Spleen (tissue), 11 donors: Measurements from ENCODE around the gene ZAR1. TPM values are rescaled to one million over a fixed set of nuclear protein-coding genes. Genes with fewer than 3 reads are reported as not detected.

Source experiments
- DNase-seq: peaks from one replicate; pipeline ENCODE4 v3.0.0-alpha.2; 2020
- H3K27ac ChIP-seq, 8 donors: fragments of 200-600 bp; sonication (generic) in 7 of 8; 1 replicate in 4 of 8; 2 replicates in 4 of 8; pipeline versions ENCODE4 v1.5.0 to v1.8.0; 2016 to 2021; ENCODE audit warnings: inconsistent platforms in 4 of 8, mild to moderate bottlenecking in 4 of 8, moderate library complexity in 1 of 8
- H3K27me3 ChIP-seq, 7 donors: fragments of 200-600 bp; sonication (generic) in 6 of 7; replicated peaks in 1 of 7; 1 replicate in 4 of 7; 2 replicates in 3 of 7; pipeline versions ENCODE4 v1.5.0 to v1.8.0; 2016 to 2021; ENCODE audit warnings: inconsistent platforms in 3 of 7, mild to moderate bottlenecking in 1 of 7
- H3K36me3 ChIP-seq, 6 donors: fragments of 200-600 bp; sonication (generic) in 5 of 6; 1 replicate in 4 of 6; 2 replicates in 2 of 6; pipeline versions ENCODE4 v1.5.0 to v1.8.0; 2016 to 2021; ENCODE audit warnings: inconsistent platforms in 2 of 6
- H3K4me1 ChIP-seq, 6 donors: fragments of 200-600 bp; sonication (generic) in 5 of 6; 1 replicate in 3 of 6; 2 replicates in 3 of 6; pipeline versions ENCODE4 v1.5.0 to v1.8.0; 2016 to 2021; ENCODE audit warnings: inconsistent platforms in 3 of 6
- H3K4me3 ChIP-seq, 8 donors: fragments of 200-600 bp; sonication (generic) in 7 of 8; 1 replicate in 4 of 8; 2 replicates in 4 of 8; pipeline versions ENCODE4 v1.5.0 to v1.8.0; 2016 to 2021; ENCODE audit warnings: inconsistent platforms in 4 of 8, mild to moderate bottlenecking in 4 of 8, moderate library complexity in 2 of 8
- H3K9me3 ChIP-seq, 8 donors: fragments of 200-600 bp; sonication (generic) in 7 of 8; 1 replicate in 4 of 8; 2 replicates in 4 of 8; pipeline versions ENCODE4 v1.5.0 to v1.8.0; 2016 to 2021; ENCODE audit warnings: inconsistent platforms in 4 of 8
- POLR2A ChIP-seq, 3 donors: fragments of 450-650 bp; IDR thresholded peaks; one replicate each; pipeline ENCODE4 v1.5.1; 2017; ENCODE audit warnings: antibody characterized with exemption in 3 of 3, mild to moderate bottlenecking in 1 of 3
- POLR2AphosphoS5 ChIP-seq, 3 donors: sonication (generic); formaldehyde crosslinking; IDR thresholded peaks; one replicate each; pipeline ENCODE4 v1.5.1; 2017; ENCODE audit warnings: antibody characterized with exemption in 3 of 3
- WGBS, 5 donors: extraction: QIAGEN DNeasy Blood & Tissue Kit in 3 of 5; methylation state at CpG; one replicate each; pipeline versions ENCODE4 v1.1.5 to v1.1.7; 2013 to 2018; 5-methylcytosine and 5-hydroxymethylcytosine counted together
- intact Hi-C: fragments of 100-400 bp; cut with DNase I; formaldehyde crosslinking; loops from one replicate; pipeline ENCODE4 v1.15.0; 2023; ENCODE audit warnings: low total_unique reads
- polyA plus RNA-seq, 3 donors: library from polyadenylated mRNA; stranded (reverse); fragments of 200-250 nt; gene quantifications; one replicate each; pipeline ENCODE4 v1.2.1, GENCODE V29; 2013
- total RNA-seq, 7 donors: library from RNA; depleted of rRNA in 3 of 7; stranded (reverse); fragments of >200 nt in 3 of 7; fragmentation: NEBNext Ultra II Directional in 4 of 7; extraction: Animal tissue kit (Norgen Biotek cat#: 25700) in 4 of 7; gene quantifications; one replicate each; pipeline versions ENCODE4 v1.1.0 to v1.2.1, GENCODE V29; 2016 to 2021
- TF ChIP-seq, protein P1 (sequence below), 11 experiments: fragments of 200-600 bp in 7 of 11; fragments of 450-650 bp in 4 of 11; sonication (generic) in 4 of 11; IDR thresholded peaks in 8 of 11; conservative IDR thresholded peaks in 3 of 11; 1 replicate in 7 of 11; 2 replicates in 4 of 11; pipeline versions ENCODE4 v1.4.0 to v1.8.0; 2016 to 2021; ENCODE audit warnings: antibody characterized with exemption in 11 of 11, inconsistent platforms in 4 of 11, mild to moderate bottlenecking in 1 of 11
- donor health status: healthy with polysubstance abuse.
- donor health status: DM: no; HTN: no; CAD: no; lungs with moderate emphysema.
- donor health status: DM: no; HTN: no; CAD: no.
- donor health status: Bipolar disorder and iron deficiency.
- donor health status: healthy.
- donor health status: DM: no; HTN: no; CAD: no.
- donor health status: DM: yes; HTN: yes; CAD: no.

The ZAR1 gene
- total and polyA plus RNA-seq, 10 donors: not detected

GRCh38 chr4:48481581-48481980 is 8.5 kb upstream of the ZAR1 start:
- Histone ChIP-seq H3K4me3 (no peak overlapping the region), H3K4me1 (peaks cover 8 to 20% (median 15%) of the 10 kb centered on the region in 6 donors), H3K36me3 (no peaks in the 10 kb centered on the region), H3K9me3 (no peaks in the 10 kb centered on the region), H3K27ac (no peak overlapping the region), H3K27me3 (peaks cover 0 to 68% (median 54%) of the 10 kb centered on the region in 7 donors)
- TF ChIP-seq POLR2A (IDR thresholded peaks at IDR 0.05) (no peak), POLR2AphosphoS5 (IDR thresholded peaks at IDR 0.05) (no peak)
- TF ChIP-seq, protein P1, sequence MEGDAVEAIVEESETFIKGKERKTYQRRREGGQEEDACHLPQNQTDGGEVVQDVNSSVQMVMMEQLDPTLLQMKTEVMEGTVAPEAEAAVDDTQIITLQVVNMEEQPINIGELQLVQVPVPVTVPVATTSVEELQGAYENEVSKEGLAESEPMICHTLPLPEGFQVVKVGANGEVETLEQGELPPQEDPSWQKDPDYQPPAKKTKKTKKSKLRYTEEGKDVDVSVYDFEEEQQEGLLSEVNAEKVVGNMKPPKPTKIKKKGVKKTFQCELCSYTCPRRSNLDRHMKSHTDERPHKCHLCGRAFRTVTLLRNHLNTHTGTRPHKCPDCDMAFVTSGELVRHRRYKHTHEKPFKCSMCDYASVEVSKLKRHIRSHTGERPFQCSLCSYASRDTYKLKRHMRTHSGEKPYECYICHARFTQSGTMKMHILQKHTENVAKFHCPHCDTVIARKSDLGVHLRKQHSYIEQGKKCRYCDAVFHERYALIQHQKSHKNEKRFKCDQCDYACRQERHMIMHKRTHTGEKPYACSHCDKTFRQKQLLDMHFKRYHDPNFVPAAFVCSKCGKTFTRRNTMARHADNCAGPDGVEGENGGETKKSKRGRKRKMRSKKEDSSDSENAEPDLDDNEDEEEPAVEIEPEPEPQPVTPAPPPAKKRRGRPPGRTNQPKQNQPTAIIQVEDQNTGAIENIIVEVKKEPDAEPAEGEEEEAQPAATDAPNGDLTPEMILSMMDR (IDR thresholded peaks at IDR 0.05 in 8 of 11, conservative IDR thresholded peaks at IDR 0.05 in 3 of 11): no peak
- 69 to 85% (median 81%) methylated on average over 1 of the region's 1 CpG for WGBS, 5 donors
- DNase-seq: no peak
- intact Hi-C loops: no loop called here

DNA sequence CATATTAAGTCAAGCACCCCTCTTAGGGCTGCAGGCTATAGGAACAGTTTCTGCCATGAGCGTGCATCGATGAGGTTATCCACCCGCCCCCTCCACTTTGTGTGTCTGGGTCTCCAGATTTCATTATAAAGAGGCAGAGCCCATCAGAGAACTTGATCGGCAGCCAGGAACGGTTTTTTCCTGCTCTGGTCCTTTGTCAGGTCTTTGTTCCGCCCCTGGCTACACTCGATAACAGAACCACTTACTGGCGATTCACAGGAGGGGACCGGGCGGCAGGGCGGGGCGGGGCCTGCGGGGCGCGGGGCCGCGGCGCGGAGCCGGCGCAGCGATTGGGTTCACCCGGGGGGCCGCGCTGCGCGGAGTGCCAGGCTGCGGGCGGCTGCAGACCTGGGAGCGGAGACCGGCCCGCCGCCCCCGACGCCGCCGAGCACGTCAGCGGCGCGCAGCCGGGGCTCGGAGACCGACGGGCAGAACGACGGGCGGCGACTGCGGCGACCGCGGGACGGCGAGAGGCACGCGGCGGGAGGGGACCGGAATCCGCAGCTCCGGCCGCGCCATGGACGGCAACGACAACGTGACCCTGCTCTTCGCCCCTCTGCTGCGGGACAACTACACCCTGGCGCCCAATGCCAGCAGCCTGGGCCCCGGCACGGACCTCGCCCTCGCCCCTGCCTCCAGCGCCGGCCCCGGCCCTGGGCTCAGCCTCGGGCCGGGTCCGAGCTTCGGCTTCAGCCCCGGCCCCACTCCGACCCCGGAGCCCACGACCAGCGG is 6.9 kb upstream of the ZAR1 start, which contains the start of gene SLC10A4:
SLC10A4 (plus strand) TSS at position 338 of the 771 bp plus-strand sequence; CDS start at position 557, 219 bp downstream.
- intact Hi-C loops: no loop called here
- TF ChIP-seq, protein P1 (IDR thresholded peaks at IDR 0.05 in 8 of 11, conservative IDR thresholded peaks at IDR 0.05 in 3 of 11): no peak
- TF ChIP-seq POLR2A (IDR thresholded peaks at IDR 0.05): no peak
- TF ChIP-seq POLR2AphosphoS5 (IDR thresholded peaks at IDR 0.05): no peak

DNA sequence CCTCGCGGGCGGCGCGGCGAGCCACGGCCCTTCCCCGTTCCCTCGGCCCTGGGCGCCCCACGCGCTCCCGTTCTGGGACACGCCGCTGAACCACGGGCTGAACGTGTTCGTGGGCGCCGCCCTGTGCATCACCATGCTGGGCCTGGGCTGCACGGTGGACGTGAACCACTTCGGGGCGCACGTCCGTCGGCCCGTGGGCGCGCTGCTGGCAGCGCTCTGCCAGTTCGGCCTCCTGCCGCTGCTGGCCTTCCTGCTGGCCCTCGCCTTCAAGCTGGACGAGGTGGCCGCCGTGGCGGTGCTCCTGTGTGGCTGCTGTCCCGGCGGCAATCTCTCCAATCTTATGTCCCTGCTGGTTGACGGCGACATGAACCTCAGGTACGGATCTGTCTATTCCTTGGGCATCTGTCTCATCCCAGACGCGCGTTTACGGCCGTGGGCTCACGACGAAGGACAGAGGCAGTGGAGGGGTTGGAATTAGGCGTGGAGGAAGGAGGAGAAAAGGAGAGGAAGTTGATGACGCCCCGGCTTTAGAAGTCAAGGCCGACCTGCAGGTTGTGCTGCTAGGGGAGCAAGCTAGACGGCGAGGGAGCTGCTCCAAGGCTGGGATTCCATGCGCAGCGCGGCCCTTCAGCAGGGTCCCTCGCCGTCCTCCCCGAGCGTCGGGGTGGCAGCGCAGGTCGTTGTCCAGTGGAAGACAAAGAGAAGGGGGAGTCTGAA is 6.1 kb upstream of the ZAR1 start:
- no peaks in the 10 kb centered on the region for H3K9me3 ChIP-seq
- no peaks in the 10 kb centered on the region for H3K36me3 ChIP-seq
- no peak overlapping the region for H3K27ac ChIP-seq
- WGBS, 5 donors: 8 to 13% (median 10%) methylated on average over 56 to 66 of the region's 66 CpGs
- TF ChIP-seq POLR2AphosphoS5 (IDR thresholded peaks at IDR 0.05) (peak in 1 of 3 donors; percentile 26), POLR2A (IDR thresholded peaks at IDR 0.05) (no peak)
- TF ChIP-seq, protein P1 (IDR thresholded peaks at IDR 0.05 in 8 of 11, conservative IDR thresholded peaks at IDR 0.05 in 3 of 11): no peak
- H3K4me3 ChIP-seq: peak overlapping the region; percentile 17 to 67 (median 29)
- peak; percentile 72 for DNase-seq
- intact Hi-C loops: no loop called here
- H3K27me3 ChIP-seq: peaks cover 0 to 92% (median 75%) of the 10 kb centered on the region in 7 donors
- H3K4me1 ChIP-seq: peaks cover 8 to 20% (median 15%) of the 10 kb centered on the region in 6 donors

More for the DNA sequence above, 6.9 kb upstream of the ZAR1 start, which contains the start of gene SLC10A4:
- peaks cover 0 to 84% (median 68%) of the 10 kb centered on the region in 7 donors for H3K27me3 ChIP-seq
- H3K36me3 ChIP-seq: no peaks in the 10 kb centered on the region
- no peak within 1 kb of the TSS for H3K27ac ChIP-seq
- H3K9me3 ChIP-seq: no peaks in the 10 kb centered on the region
- H3K4me3 ChIP-seq: peak within 1 kb of the TSS; percentile 17 to 67 (median 29)
- 2 to 6% (median 4%) methylated on average over 51 to 85 of the region's 85 CpGs for WGBS, 5 donors
- DNase-seq: peak; percentile 74
- peaks cover 8 to 20% (median 15%) of the 10 kb centered on the region in 6 donors for H3K4me1 ChIP-seq
